GM12878 (cell line): ENCODE results near the gene NTF4. TPM values are rescaled to one million over a fixed set of nuclear protein-coding genes. Genes with fewer than 3 reads are reported as not detected.
A peak's percentile ranks its signal among the peaks of the same experiment; 100 is the strongest.
"Not testable (repeated sequence)": the region's sequence is repeated elsewhere in the genome, so short reads cannot be mapped to it uniquely, and the experiment has no call there.

ENCODE experiments used
- ATAC-seq: fragments of 200-7000 bp; cut with Tn5 transposase; 3 replicates; pipeline ENCODE4 v1.9.1; 2020; ENCODE audit warnings: mild to moderate bottlenecking, moderate library complexity
- BruUV-seq: library from RNA; stranded (reverse); fragments of 400-500 nt; replicated peaks from 2 replicates; lab custom pipeline; 2021; lab: Mats Ljungman, UMichigan
- CTCF ChIA-PET: fragments of 300-600 bp; sonication (Branson Sonifier 250); formaldehyde crosslinking; extraction: SDS; loops from one replicate; lab custom pipeline; 2021; ENCODE audit warnings: inconsistent platforms; lab: Yijun Ruan, JAX
- POLR2A ChIA-PET: fragments of 350-600 bp; formaldehyde crosslinking; extraction: SDS; loops from one replicate; lab custom pipeline; 2021; ENCODE audit warnings: inconsistent platforms; lab: Charles Lee
- RAD21 ChIA-PET: fragments of 300-600 bp; sonication (Branson Sonifier 250); formaldehyde crosslinking; loops from one replicate; lab custom pipeline; 2023; ENCODE audit warnings: antibody characterized with exemption; ENCODE audit not compliant: unreplicated experiment; lab: Charles Lee
- SMC1A ChIA-PET: fragments of 300-600 bp; sonication (Branson Sonifier 250); formaldehyde crosslinking; loops from one replicate; lab custom pipeline; 2023; ENCODE audit not compliant: unreplicated experiment, uncharacterized antibody; lab: Charles Lee
- DNase-seq: peaks from one replicate; pipeline ENCODE4 v3.0.0-alpha.2; 2011; ENCODE audit warnings: low read depth, low spot score
- FAIRE-seq: peaks from 3 replicates; lab custom pipeline; 2011; peaks lifted over from hg19 to GRCh38; lab: Jason Lieb, UNC
- H2AFZ ChIP-seq: 2 replicates; pipeline ENCODE4 v1.6.0; 2011; ENCODE audit warnings: low read depth, low read length, control low read depth; ENCODE audit not compliant: control insufficient read depth
- H3K27ac ChIP-seq: 2 replicates; pipeline ENCODE4 v1.5.1; 2011; ENCODE audit warnings: control low read depth; ENCODE audit not compliant: control insufficient read depth, insufficient read depth
- H3K27me3 ChIP-seq, 2 experiments: replicated peaks in 1 of 2; 2 replicates each; pipeline versions ENCODE4 v1.6.0 to v1.6.1; 2011; ENCODE audit warnings: low read length in 1 of 2; ENCODE audit not compliant: control insufficient read depth in 2 of 2, insufficient read depth in 2 of 2
- H3K36me3 ChIP-seq, 2 experiments: 2 replicates each; pipeline ENCODE4 v1.5.1; 2011; ENCODE audit warnings: low read length in 1 of 2; ENCODE audit not compliant: control insufficient read depth in 2 of 2, insufficient read depth in 2 of 2
- H3K4me1 ChIP-seq: 2 replicates; pipeline ENCODE4 v1.6.1; 2011; ENCODE audit warnings: mild to moderate bottlenecking, low read length, moderate library complexity, mixed read lengths; ENCODE audit not compliant: control insufficient read depth, insufficient read depth
- H3K4me2 ChIP-seq: 2 replicates; pipeline ENCODE4 v1.6.0; 2011; ENCODE audit warnings: control low read depth; ENCODE audit not compliant: control insufficient read depth, insufficient read depth
- H3K4me3 ChIP-seq: fragments of 200-600 bp; sonication (generic); 2 replicates; pipeline ENCODE4 v1.5.1; 2016
- H3K79me2 ChIP-seq: 2 replicates; pipeline ENCODE4 v1.6.0; 2011; ENCODE audit warnings: low read length; ENCODE audit not compliant: control insufficient read depth, insufficient read depth
- H3K9ac ChIP-seq: 2 replicates; pipeline ENCODE4 v1.8.0; 2011; ENCODE audit warnings: low read length, control low read depth, mixed read lengths; ENCODE audit not compliant: control insufficient read depth, insufficient read depth
- H3K9me3 ChIP-seq: replicated peaks from 3 replicates; pipeline ENCODE4 v1.5.1; 2011; ENCODE audit warnings: mild to moderate bottlenecking, low read length; ENCODE audit not compliant: control insufficient read depth, insufficient read depth
- H4K20me1 ChIP-seq: 2 replicates; pipeline ENCODE4 v1.6.0; 2011; ENCODE audit not compliant: control insufficient read depth, insufficient read depth
- ATF7 ChIP-seq: fragments of 450-650 bp; IDR thresholded peaks from 2 replicates; pipeline ENCODE4 v1.6.1; 2016; ENCODE audit warnings: low read depth, mild to moderate bottlenecking
- BHLHE40 ChIP-seq, 2 experiments: fragments of 450-650 bp in 1 of 2; IDR thresholded peaks; 2 replicates each; pipeline ENCODE4 v1.6.1; 2011 to 2017; ENCODE audit warnings: low read depth in 2 of 2, borderline replicate concordance in 1 of 2, improper control_type of control experiment in 1 of 2, low read length in 1 of 2, mild to moderate bottlenecking in 1 of 2
- BRCA1 ChIP-seq: IDR thresholded peaks from 2 replicates; pipeline ENCODE4 v1.6.1; 2011; ENCODE audit warnings: low read depth, low read length, improper control_type of control experiment
- IKZF1 ChIP-seq: fragments of 450-650 bp; conservative IDR thresholded peaks from 2 replicates; pipeline ENCODE4 v1.6.1; 2017; ENCODE audit warnings: antibody characterized with exemption, mild to moderate bottlenecking
- POLR2AphosphoS2 ChIP-seq: IDR thresholded peaks from 2 replicates; pipeline ENCODE4 v1.6.1; 2011; ENCODE audit warnings: low read depth, mild to moderate bottlenecking, low read length, improper control_type of control experiment, moderate library complexity
- RCOR1 ChIP-seq: conservative IDR thresholded peaks from 2 replicates; pipeline ENCODE4 v1.6.1; 2012; ENCODE audit warnings: low read depth, low read length, improper control_type of control experiment
- SIX5 ChIP-seq: IDR thresholded peaks from 2 replicates; pipeline ENCODE4 v1.6.1; 2011; ENCODE audit warnings: mild to moderate bottlenecking, low read depth, low read length, moderate library complexity; ENCODE audit not compliant: severe bottlenecking
- STAT1 ChIP-seq: fragments of 450-650 bp; conservative IDR thresholded peaks from 2 replicates; pipeline ENCODE4 v1.6.1; 2014; ENCODE audit warnings: antibody characterized with exemption, mild to moderate bottlenecking
- SUZ12 ChIP-seq: fragments of 200-600 bp; sonication (generic); IDR thresholded peaks from one replicate; pipeline ENCODE4 v1.6.1; 2018; ENCODE audit warnings: antibody characterized with exemption, mild to moderate bottlenecking; ENCODE audit not compliant: unreplicated experiment
- ZNF24 ChIP-seq: fragments of 450-650 bp; IDR thresholded peaks from 2 replicates; pipeline ENCODE4 v1.6.1; 2017; ENCODE audit warnings: antibody characterized with exemption, mild to moderate bottlenecking
- WGBS: methylation state at CpG from one replicate; pipeline ENCODE4 v1.1.6; 2016; ENCODE audit warnings: low lambda C conversion rate; ENCODE audit not compliant: insufficient replicate concordance, insufficient coverage; ENCODE audit errors: missing lambda C conversion rate; 5-methylcytosine and 5-hydroxymethylcytosine counted together
- in situ Hi-C: fragments of 300-500 bp; cut with MboI; formaldehyde crosslinking; loops from 9 replicates; pipeline ENCODE4 v1.14.3; 2018; ENCODE audit warnings: mixed read lengths
- intact Hi-C: fragments of 100-400 bp; cut with micrococcal nuclease; formaldehyde crosslinking; loops from one replicate; pipeline ENCODE4 v1.14.2; 2022; ENCODE audit not compliant: unreplicated experiment
- polyA plus RNA-seq, 11 experiments: library from polyadenylated mRNA; depleted of rRNA in 4 of 11; unstranded in 6 of 11; stranded (reverse) in 5 of 11; fragments of >200 nt; fragmentation: Nextera tagmentation in 4 of 11; fragmentation: Illumina TruSeq in 1 of 11; extraction: Ambion mirVana in 4 of 11; extraction: Trizol in 1 of 11; gene quantifications; 1 replicate in 1 of 11; 2 replicates in 10 of 11; pipeline versions ENCODE4 v1.2.1 to v1.2.3, GENCODE V29; 2011 to 2016; ENCODE audit warnings: inconsistent platforms in 2 of 11, missing spikeins in 2 of 11, low read depth in 1 of 11
- total RNA-seq, 4 experiments: library from RNA; depleted of rRNA in 3 of 4; stranded (reverse); fragments of >200 nt in 3 of 4; fragmentation: Illumina TruSeq in 1 of 4; extraction: Trizol in 1 of 4; gene quantifications; 2 replicates each; pipeline versions ENCODE4 v1.2.1 to v1.2.3, GENCODE V29; 2013 to 2021

Gene NTF4
- total and polyA plus RNA-seq, 10 of the 15 experiments (the other 5 are each of a cell fraction or from before 2014, with no cell fraction given), result not detected

- no peak for TF ChIP-seq ZNF24
- TF ChIP-seq STAT1, result no peak
- no peak for TF ChIP-seq BRCA1
- no peak for TF ChIP-seq POLR2AphosphoS2
- 0 out of 4 replicates have a peak, but pooled peaks of 1 of the 2 experiments have one; percentile 9 for TF ChIP-seq BHLHE40 (IDR thresholded peaks at IDR 0.05; ENCODE audit: borderline replicate concordance in 1 of 2, low read depth in 2 of 2, low read length in 1 of 2)
- TF ChIP-seq IKZF1, result peak; percentile 33; the same call in 1 of the 2 replicates
- no peak for TF ChIP-seq RCOR1
- TF ChIP-seq SUZ12, result peak; percentile 57
- TF ChIP-seq ATF7, result no peak
- TF ChIP-seq SIX5, result no peak
Measured at GRCh38 chr19:49056101-49056901, 8.3 kb downstream of the NTF4 start (continued).

- H3K4me1 ChIP-seq, in situ Hi-C loops, DNase-seq, H2AFZ ChIP-seq, H3K4me2 ChIP-seq, POLR2A ChIA-PET, H3K4me3 ChIP-seq, BruUV-seq, H3K9me3 ChIP-seq, CTCF ChIA-PET, FAIRE-seq, H3K36me3 ChIP-seq, H3K9ac ChIP-seq, SMC1A ChIA-PET, H4K20me1 ChIP-seq, H3K79me2 ChIP-seq, intact Hi-C loops, H3K27me3 ChIP-seq, H3K27ac ChIP-seq, RAD21 ChIA-PET, ATAC-seq: not testable (repeated sequence)
- WGBS, result 55% methylated on average over 23 of the region's 24 CpGs
Measured at GRCh38 chr19:49050376-49051033, 14.1 kb downstream of the NTF4 start.

GRCh38 chr19:49049834-49050233 lies 14.8 kb downstream of the NTF4 start:
- RAD21 ChIA-PET, H3K4me2 ChIP-seq, H3K4me3 ChIP-seq, SMC1A ChIA-PET, H3K27ac ChIP-seq, POLR2A ChIA-PET, FAIRE-seq, in situ Hi-C loops, H3K9ac ChIP-seq, ATAC-seq, H3K36me3 ChIP-seq, H4K20me1 ChIP-seq, H2AFZ ChIP-seq, H3K27me3 ChIP-seq, H3K9me3 ChIP-seq, intact Hi-C loops, CTCF ChIA-PET, H3K79me2 ChIP-seq, H3K4me1 ChIP-seq, DNase-seq, BruUV-seq: not testable (repeated sequence)
- WGBS, result 5% methylated on average over 2 of the region's 4 CpGs
